H1 (cell line): ENCODE data around the gene LCN12. TPM values are rescaled to one million over a fixed set of nuclear protein-coding genes. Genes with fewer than 3 reads are reported as not detected.

Source experiments
- HDAC6 ChIP-seq: IDR thresholded peaks from one replicate; pipeline ENCODE4 v1.7.1; 2012; ENCODE audit warnings: low read depth, mild to moderate bottlenecking, inconsistent platforms, low read length, moderate library complexity
- RFX5 ChIP-seq: IDR thresholded peaks from 2 replicates; pipeline ENCODE4 v1.6.1; 2011; ENCODE audit warnings: low read depth, low read length, improper control_type of control experiment, borderline replicate concordance
- RNF2 ChIP-seq: fragments of 200-900, 300-1000 bp; sonication (generic); IDR thresholded peaks from 2 replicates; pipeline ENCODE4 v1.7.1; 2016; ENCODE audit warnings: borderline replicate concordance, low read depth, mild to moderate bottlenecking, antibody characterized with exemption, low read length; ENCODE audit not compliant: poor library complexity, severe bottlenecking; ENCODE audit errors: missing control alignments
- polyA plus RNA-seq, 7 experiments: library from polyadenylated mRNA; depleted of rRNA in 3 of 7; stranded (reverse) in 5 of 7; unstranded in 2 of 7; fragments of >200 nt in 5 of 7; fragments of 200-250 nt in 2 of 7; gene quantifications; 1 replicate in 5 of 7; 2 replicates in 1 of 7; 4 replicates in 1 of 7; pipeline versions ENCODE4 v1.2.1 to v1.2.3, GENCODE V29; 2011 to 2013; ENCODE audit warnings: missing spikeins in 2 of 7, mixed read lengths in 2 of 7
- total RNA-seq: library from RNA; stranded (reverse); fragmentation: NEBNext Ultra II Directional; extraction: Animal tissue kit (Norgen Biotek cat#: 25700); gene quantifications from 2 replicates; pipeline ENCODE4 v1.2.1, GENCODE V29; 2021

Gene LCN12
- total and polyA plus RNA-seq, 2 of the 8 experiments (the other 6 are each of a cell fraction or from before 2014, with no cell fraction given), result 1.1 to 1.7 TPM

GRCh38 chr9:136962163-136962562, 10.1 kb downstream of the LCN12 start (continued):
- no peak for TF ChIP-seq RFX5
- TF ChIP-seq HDAC6, result no peak
- TF ChIP-seq RNF2, result no peak
